Fibroblast of lung (primary cell): ENCODE measurements around the gene PPP1R3F.

Experiments
- EZH2 ChIP-seq: IDR thresholded peaks from 2 replicates; pipeline ENCODE4 v1.5.1; 2012; ENCODE audit warnings: low read length, control low read depth, mild to moderate bottlenecking; ENCODE audit errors: missing control alignments
- TF ChIP-seq, protein P1 (sequence below), 2 donors: IDR thresholded peaks in 1 of 2; conservative IDR thresholded peaks in 1 of 2; 1 replicate in 1 of 2; 2 replicates in 1 of 2; pipeline ENCODE4 v1.5.1; 2011 to 2012; ENCODE audit warnings: low read length in 2 of 2, control low read depth in 1 of 2, inconsistent platforms in 1 of 2, low read depth in 1 of 2, mild to moderate bottlenecking in 1 of 2

DNA sequence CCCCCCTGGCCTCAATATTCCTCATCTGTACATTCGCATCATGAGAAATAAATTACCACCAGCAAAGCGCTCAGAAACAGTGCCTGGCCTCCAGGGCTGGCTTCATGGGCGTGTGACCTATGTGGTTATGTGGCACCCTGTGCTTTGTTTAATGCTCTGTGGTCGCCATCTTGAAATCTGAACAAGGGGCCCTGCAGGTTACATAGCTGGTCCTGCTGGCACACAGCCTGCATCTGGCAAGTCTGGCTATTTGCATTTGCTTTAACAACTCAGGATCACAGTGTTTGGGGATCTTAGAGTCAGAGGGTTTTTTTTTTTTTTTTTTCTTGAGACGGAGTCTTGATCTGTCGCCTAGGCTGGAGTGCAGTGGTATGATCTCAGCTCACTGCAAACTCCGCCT lies 15.0 kb upstream of the PPP1R3F start:
- no peak for TF ChIP-seq EZH2
- TF ChIP-seq, protein P1, sequence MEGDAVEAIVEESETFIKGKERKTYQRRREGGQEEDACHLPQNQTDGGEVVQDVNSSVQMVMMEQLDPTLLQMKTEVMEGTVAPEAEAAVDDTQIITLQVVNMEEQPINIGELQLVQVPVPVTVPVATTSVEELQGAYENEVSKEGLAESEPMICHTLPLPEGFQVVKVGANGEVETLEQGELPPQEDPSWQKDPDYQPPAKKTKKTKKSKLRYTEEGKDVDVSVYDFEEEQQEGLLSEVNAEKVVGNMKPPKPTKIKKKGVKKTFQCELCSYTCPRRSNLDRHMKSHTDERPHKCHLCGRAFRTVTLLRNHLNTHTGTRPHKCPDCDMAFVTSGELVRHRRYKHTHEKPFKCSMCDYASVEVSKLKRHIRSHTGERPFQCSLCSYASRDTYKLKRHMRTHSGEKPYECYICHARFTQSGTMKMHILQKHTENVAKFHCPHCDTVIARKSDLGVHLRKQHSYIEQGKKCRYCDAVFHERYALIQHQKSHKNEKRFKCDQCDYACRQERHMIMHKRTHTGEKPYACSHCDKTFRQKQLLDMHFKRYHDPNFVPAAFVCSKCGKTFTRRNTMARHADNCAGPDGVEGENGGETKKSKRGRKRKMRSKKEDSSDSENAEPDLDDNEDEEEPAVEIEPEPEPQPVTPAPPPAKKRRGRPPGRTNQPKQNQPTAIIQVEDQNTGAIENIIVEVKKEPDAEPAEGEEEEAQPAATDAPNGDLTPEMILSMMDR (conservative IDR thresholded peaks at IDR 0.05 in 1 of 2, IDR thresholded peaks at IDR 0.05 in 1 of 2; ENCODE audit: low read depth in 1 of 2, low read length in 2 of 2): no peak
